ENCODE data around the gene RPL27. TPM values are rescaled to one million over a fixed set of nuclear protein-coding genes. Genes with fewer than 3 reads are reported as not detected.

The RPL27 gene
- total and polyA plus RNA-seq, 2 of the 13 experiments (the other 11 are each of a cell fraction or from before 2014, with no cell fraction given): 1,585 to 5,840 TPM

DNA sequence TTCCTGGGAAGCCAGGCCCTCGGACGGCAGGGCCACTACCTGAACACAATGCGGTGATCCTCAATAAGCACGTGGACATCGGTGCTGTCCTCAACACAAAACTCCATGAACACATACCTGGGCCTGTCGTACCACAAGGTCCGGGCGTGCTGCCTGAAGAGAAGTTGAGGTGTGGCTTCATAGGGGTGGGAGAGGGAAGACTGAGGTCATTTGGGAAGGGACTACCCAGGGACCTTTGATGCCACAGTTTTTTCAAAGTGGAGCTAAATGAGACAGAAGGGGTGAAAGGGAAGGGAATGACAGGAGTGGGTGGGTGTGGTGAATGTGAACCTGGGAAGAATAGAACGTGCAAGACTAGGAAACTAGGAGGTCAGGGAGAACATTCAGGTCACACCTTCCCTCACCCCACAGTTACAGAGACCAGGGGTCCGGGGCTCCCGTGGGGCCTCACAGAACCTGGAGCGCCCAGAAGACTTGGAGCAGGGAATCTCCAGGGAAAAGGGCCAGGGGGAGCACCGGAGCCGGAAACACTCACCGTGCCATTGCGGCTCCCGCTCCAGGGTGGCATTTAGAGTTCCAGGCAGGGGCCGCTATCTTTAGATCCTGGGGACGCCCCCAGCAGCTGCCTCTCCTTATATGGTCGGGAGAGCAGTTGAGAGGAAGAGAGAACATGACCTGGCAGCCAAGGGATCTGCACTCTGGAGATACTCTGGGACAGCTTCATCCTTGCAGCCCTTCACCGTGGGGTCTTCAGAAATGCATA, 18.5 kb upstream of the RPL27 start, which contains the start of gene PTGES3L (continued):
- TF ChIP-seq FOXA1 (IDR thresholded peaks at IDR 0.05) (no peak), FOXA1 (CRISPR knock-in tag; IDR thresholded peaks at IDR 0.05) (no peak), HNRNPLL (IDR thresholded peaks at IDR 0.05; ENCODE audit: low read depth, low read length, poor library complexity, severe bottlenecking) (no peak), MED1 (CRISPR knock-in tag; IDR thresholded peaks at IDR 0.05) (peak; percentile 29; the same call in 1 of the 2 replicates), ZNF775 (CRISPR knock-in tag; IDR thresholded peaks at IDR 0.05; ENCODE audit: borderline replicate concordance) (no peak), ZNF776 (CRISPR knock-in tag; IDR thresholded peaks at IDR 0.05) (0 out of 2 replicates have a peak, but pooled peaks have one; percentile 76), ATF1 (CRISPR knock-in tag; IDR thresholded peaks at IDR 0.05) (no peak), MAFF (IDR thresholded peaks at IDR 0.05; ENCODE audit: low read depth, low read length) (no peak), ZNF253 (CRISPR knock-in tag; IDR thresholded peaks at IDR 0.05; ENCODE audit: borderline replicate concordance) (no peak), ZNF782 (CRISPR knock-in tag; IDR thresholded peaks at IDR 0.05; ENCODE audit: borderline replicate concordance) (no peak), ZEB1 (IDR thresholded peaks at IDR 0.05; ENCODE audit: insufficient replicate concordance, low read depth) (peak; percentile 26), ZMYM4 (CRISPR knock-in tag; IDR thresholded peaks at IDR 0.05) (no peak), HHEX (CRISPR knock-in tag; IDR thresholded peaks at IDR 0.05) (0 out of 2 replicates have a peak, but pooled peaks have one; percentile 21), NPAS2 (CRISPR knock-in tag; IDR thresholded peaks at IDR 0.05; ENCODE audit: borderline replicate concordance) (no peak), SMYD3 (CRISPR knock-in tag; IDR thresholded peaks at IDR 0.05) (no peak), ZNF33B (CRISPR knock-in tag; IDR thresholded peaks at IDR 0.05) (no peak), ZNF709 (CRISPR knock-in tag; IDR thresholded peaks at IDR 0.05) (0 out of 2 replicates have a peak, but pooled peaks have one; percentile 14), GMEB1 (CRISPR knock-in tag; IDR thresholded peaks at IDR 0.05; ENCODE audit: borderline replicate concordance) (no peak), TFDP2 (CRISPR knock-in tag; IDR thresholded peaks at IDR 0.05) (0 out of 2 replicates have a peak, but pooled peaks have one; percentile 24)
- TF ChIP-seq, protein P1, sequence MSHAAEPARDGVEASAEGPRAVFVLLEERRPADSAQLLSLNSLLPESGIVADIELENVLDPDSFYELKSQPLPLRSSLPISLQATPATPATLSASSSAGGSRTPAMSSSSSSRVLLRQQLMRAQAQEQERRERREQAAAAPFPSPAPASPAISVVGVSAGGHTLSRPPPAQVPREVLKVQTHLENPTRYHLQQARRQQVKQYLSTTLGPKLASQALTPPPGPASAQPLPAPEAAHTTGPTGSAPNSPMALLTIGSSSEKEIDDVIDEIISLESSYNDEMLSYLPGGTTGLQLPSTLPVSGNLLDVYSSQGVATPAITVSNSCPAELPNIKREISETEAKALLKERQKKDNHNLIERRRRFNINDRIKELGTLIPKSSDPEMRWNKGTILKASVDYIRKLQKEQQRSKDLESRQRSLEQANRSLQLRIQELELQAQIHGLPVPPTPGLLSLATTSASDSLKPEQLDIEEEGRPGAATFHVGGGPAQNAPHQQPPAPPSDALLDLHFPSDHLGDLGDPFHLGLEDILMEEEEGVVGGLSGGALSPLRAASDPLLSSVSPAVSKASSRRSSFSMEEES (CRISPR knock-in tag; IDR thresholded peaks at IDR 0.05): no peak; the same call in 1 of the 2 replicates
- TF ChIP-seq, protein P2, sequence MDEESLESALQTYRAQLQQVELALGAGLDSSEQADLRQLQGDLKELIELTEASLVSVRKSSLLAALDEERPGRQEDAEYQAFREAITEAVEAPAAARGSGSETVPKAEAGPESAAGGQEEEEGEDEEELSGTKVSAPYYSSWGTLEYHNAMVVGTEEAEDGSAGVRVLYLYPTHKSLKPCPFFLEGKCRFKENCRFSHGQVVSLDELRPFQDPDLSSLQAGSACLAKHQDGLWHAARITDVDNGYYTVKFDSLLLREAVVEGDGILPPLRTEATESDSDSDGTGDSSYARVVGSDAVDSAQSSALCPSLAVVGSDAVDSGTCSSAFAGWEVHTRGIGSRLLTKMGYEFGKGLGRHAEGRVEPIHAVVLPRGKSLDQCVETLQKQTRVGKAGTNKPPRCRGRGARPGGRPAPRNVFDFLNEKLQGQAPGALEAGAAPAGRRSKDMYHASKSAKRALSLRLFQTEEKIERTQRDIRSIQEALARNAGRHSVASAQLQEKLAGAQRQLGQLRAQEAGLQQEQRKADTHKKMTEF (CRISPR knock-in tag; IDR thresholded peaks at IDR 0.05): peak; percentile 31
- TF ChIP-seq, protein P3, sequence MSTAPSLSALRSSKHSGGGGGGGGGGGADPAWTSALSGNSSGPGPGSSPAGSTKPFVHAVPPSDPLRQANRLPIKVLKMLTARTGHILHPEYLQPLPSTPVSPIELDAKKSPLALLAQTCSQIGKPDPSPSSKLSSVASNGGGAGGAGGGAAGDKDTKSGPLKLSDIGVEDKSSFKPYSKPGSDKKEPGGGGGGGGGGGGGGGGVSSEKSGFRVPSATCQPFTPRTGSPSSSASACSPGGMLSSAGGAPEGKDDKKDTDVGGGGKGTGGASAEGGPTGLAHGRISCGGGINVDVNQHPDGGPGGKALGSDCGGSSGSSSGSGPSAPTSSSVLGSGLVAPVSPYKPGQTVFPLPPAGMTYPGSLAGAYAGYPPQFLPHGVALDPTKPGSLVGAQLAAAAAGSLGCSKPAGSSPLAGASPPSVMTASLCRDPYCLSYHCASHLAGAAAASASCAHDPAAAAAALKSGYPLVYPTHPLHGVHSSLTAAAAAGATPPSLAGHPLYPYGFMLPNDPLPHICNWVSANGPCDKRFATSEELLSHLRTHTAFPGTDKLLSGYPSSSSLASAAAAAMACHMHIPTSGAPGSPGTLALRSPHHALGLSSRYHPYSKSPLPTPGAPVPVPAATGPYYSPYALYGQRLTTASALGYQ (CRISPR knock-in tag; IDR thresholded peaks at IDR 0.05): no peak

Measured in HepG2 (cell line).